HG02885 (cell line): Measurements from ENCODE around the gene PNPLA8.
"Not testable (repeated sequence)": the region's sequence is repeated elsewhere in the genome, so short reads cannot be mapped to it uniquely, and the experiment has no call there.

Experiments used
- ATAC-seq: cut with Tn5 transposase; IDR thresholded peaks from one replicate; pipeline ENCODE4 v1.9.1; 2021; ENCODE audit warnings: mild to moderate bottlenecking; ENCODE audit not compliant: unreplicated experiment, poor library complexity

PNPLA8 gene

GRCh38 chr7:108533712-108534111 lies 7.8 kb upstream of the PNPLA8 start:
- ATAC-seq, result no peak

- ATAC-seq, result no peak
These were observed 3.4 kb upstream of the PNPLA8 start for GRCh38 chr7:108529341-108529740.

GRCh38 chr7:108528183-108528712 lies 2.3 kb upstream of the PNPLA8 start:
- no peak for ATAC-seq

- no peak for ATAC-seq
These were observed 758 bp upstream of the PNPLA8 start for GRCh38 chr7:108526768-108527017.

- peak; percentile 50 for ATAC-seq
These were observed 479 bp downstream of the PNPLA8 start for GRCh38 chr7:108525327-108525984.

- no peak for ATAC-seq
These were observed 3.2 kb downstream of the PNPLA8 start for GRCh38 chr7:108522780-108523179.

GRCh38 chr7:108517951-108518350 lies 8.0 kb downstream of the PNPLA8 start:
- ATAC-seq, result no peak

- ATAC-seq, result no peak
These were observed 10.3 kb downstream of the PNPLA8 start for GRCh38 chr7:108515630-108516029.

GRCh38 chr7:108515013-108515412 lies 10.9 kb downstream of the PNPLA8 start:
- ATAC-seq, result no peak

GRCh38 chr7:108511939-108512338 lies 14.0 kb downstream of the PNPLA8 start:
- no peak for ATAC-seq

- not testable (repeated sequence) for ATAC-seq
These were observed 21.4 kb downstream of the PNPLA8 start for GRCh38 chr7:108504576-108504975.

- peak; percentile 96 for ATAC-seq
These were observed 22.6 kb downstream of the PNPLA8 start for GRCh38 chr7:108503112-108504026.

- ATAC-seq, result no peak
These were observed 26.4 kb downstream of the PNPLA8 start for GRCh38 chr7:108499566-108499965.

GRCh38 chr7:108498481-108498880 lies 27.5 kb downstream of the PNPLA8 start:
- no peak for ATAC-seq

GRCh38 chr7:108497082-108497725 lies 28.7 kb downstream of the PNPLA8 start:
- peak; percentile 82 for ATAC-seq

- ATAC-seq, result no peak
These were observed 33.2 kb downstream of the PNPLA8 start for GRCh38 chr7:108492742-108493141.

- ATAC-seq, result no peak
These were observed 37.0 kb downstream of the PNPLA8 start for GRCh38 chr7:108488768-108489538.

- no peak for ATAC-seq
These were observed 38.3 kb downstream of the PNPLA8 start for GRCh38 chr7:108487646-108488045.

- ATAC-seq, result peak; percentile 86
These were observed 39.5 kb downstream of the PNPLA8 start for GRCh38 chr7:108486291-108486966.

GRCh38 chr7:108484137-108484536 lies 41.8 kb downstream of the PNPLA8 start:
- ATAC-seq, result peak; percentile 59
